Thyroid gland (tissue), 4 donors: ENCODE data around the gene YWHAG.

Experiments
- POLR2A ChIP-seq, 2 donors: fragments of 450-650 bp; IDR thresholded peaks; one replicate each; pipeline ENCODE4 v1.6.1; 2017; ENCODE audit warnings: antibody characterized with exemption in 2 of 2, mild to moderate bottlenecking in 2 of 2, moderate library complexity in 1 of 2
- TF ChIP-seq, protein P1 (sequence below), 6 experiments: fragments of 200-600 bp in 3 of 6; fragments of 450-650 bp in 3 of 6; sonication (generic) in 3 of 6; IDR thresholded peaks; one replicate each; pipeline ENCODE4 v1.5.1; 2016 to 2019; ENCODE audit warnings: antibody characterized with exemption in 6 of 6, mild to moderate bottlenecking in 2 of 6, inconsistent platforms in 1 of 6, moderate library complexity in 1 of 6

DNA sequence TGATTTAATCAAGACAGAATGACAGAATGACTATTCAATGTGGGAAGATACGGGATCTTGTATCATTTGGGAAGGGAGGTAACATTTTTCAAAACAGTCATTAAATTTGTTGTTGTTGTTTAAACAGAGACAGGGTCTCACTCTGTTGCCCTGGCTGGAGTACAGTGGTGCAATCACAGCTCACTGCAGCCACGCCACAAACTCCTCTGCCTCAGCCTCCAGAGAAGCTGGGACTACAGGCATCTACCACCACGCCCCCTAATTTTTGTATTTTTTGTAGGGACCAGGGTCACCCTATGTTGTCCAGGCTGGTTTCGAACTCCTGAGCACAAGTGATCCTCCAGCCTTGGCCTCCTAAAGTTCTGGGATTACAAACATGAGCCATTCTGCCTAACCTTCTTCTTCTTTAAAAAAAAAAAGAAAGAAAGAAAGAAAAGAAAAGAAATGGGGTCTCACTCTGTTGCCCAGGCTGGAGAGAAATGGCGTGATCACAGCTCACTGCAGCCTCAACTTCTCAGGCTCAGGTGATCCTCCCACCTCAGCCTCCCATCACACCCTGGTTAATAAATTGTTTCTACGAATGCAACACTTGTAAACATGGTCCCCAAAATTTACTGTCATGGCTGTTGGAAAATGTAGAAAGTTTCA, 24.3 kb downstream of the YWHAG start:
- TF ChIP-seq, protein P1, sequence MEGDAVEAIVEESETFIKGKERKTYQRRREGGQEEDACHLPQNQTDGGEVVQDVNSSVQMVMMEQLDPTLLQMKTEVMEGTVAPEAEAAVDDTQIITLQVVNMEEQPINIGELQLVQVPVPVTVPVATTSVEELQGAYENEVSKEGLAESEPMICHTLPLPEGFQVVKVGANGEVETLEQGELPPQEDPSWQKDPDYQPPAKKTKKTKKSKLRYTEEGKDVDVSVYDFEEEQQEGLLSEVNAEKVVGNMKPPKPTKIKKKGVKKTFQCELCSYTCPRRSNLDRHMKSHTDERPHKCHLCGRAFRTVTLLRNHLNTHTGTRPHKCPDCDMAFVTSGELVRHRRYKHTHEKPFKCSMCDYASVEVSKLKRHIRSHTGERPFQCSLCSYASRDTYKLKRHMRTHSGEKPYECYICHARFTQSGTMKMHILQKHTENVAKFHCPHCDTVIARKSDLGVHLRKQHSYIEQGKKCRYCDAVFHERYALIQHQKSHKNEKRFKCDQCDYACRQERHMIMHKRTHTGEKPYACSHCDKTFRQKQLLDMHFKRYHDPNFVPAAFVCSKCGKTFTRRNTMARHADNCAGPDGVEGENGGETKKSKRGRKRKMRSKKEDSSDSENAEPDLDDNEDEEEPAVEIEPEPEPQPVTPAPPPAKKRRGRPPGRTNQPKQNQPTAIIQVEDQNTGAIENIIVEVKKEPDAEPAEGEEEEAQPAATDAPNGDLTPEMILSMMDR (IDR thresholded peaks at IDR 0.05) = no peak
- no peak for TF ChIP-seq POLR2A (IDR thresholded peaks at IDR 0.05)
